SIG-M5 (cell line): Measurements from ENCODE around the gene ALDH3B2.
"Not testable (repeated sequence)": the region's sequence is repeated elsewhere in the genome, so short reads cannot be mapped to it uniquely, and the experiment has no call there.

Source experiments
- DNase-seq: peaks from one replicate; lab custom pipeline; 2025; lab: John Stamatoyannopoulos, UW

Gene ALDH3B2, protein sequence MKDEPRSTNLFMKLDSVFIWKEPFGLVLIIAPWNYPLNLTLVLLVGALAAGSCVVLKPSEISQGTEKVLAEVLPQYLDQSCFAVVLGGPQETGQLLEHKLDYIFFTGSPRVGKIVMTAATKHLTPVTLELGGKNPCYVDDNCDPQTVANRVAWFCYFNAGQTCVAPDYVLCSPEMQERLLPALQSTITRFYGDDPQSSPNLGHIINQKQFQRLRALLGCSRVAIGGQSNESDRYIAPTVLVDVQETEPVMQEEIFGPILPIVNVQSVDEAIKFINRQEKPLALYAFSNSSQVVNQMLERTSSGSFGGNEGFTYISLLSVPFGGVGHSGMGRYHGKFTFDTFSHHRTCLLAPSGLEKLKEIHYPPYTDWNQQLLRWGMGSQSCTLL

DNA sequence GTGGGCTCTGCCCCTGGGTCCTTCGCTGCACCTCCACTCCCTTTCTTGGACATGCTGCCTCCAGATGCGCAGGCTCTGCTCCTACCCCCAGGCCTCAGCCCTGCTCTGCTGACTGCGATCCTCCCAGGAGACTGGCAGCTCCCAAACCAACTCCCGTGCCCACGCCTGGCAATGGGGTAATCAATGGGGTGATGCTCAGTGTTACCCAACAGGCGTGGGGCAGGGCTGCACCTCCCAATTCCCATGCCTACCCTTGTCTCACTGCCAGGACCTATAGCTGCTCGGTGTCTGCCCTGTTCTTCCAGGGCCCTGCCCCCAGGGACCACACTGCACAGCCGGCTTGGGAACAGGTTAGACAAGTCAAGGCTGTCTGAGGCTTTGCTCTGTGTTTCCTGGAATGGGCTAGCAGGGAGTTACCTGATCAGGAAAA is at the start of gene ALDH3B2:
ALDH3B2 (minus strand) TSS at position 182 of the 430 bp plus-strand sequence. CDS start 7,688 bp downstream, outside the sequence.
- no peak for DNase-seq

DNA sequence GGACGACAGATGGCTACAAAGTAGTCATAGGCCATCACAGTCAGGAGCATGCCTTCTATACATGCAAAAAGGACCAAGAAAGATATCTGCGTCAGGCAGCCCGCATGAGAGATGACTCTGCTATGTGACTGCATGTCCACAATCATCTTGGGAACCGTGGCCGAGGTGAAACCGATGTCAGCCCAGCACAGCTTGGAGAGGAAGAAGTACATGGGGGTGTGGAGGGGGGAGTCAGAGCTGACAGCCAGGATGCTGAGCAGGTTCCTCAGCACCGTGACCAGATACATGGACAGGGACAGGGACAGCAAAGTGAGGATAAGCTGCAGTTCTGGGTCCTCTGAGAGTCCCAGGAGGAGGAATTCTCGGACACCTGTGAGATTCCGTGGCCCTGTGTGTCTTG is 48.6 kb upstream of the ALDH3B2 start:
- DNase-seq: not testable (repeated sequence)

DNA sequence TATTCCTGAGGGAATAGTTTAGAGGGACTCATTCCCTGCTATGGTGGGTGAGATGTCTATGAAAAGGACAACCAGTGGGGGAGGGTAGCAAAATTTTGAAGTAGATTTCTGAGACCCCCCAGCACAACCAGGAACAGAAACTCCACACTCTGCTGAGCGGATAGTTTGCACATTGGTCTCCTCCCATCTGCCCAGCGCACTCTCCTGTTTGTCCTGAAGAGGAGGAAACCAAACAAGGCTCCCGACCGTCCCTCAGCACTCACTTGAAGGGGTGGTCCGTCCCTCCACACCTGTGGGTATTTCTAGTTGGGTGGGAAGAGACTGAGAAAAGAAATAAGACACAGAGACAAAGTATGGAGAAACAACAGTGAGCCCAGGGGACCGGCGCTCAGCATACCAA is 41.8 kb upstream of the ALDH3B2 start:
- not testable (repeated sequence) for DNase-seq

DNA sequence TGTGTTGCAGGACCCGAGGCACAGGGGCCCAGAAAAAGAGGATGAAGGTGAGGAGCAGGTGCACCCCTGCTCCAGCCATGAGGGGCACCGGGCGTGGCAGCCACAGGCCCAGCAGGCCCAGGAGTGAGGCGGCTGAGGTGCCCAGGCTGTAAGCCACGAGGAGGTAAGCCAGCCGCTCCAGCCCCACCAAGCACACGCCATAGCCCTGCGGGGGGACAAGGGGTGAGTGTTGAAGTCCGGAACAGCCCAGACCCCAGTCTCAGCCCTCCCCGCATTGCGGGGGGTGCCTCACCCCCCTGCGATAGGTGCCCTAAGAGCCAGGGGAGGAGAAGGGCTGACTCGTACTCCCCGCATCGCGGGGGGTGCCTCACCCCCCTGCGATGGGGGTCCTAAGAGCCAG is 41.4 kb upstream of the ALDH3B2 start:
- not testable (repeated sequence) for DNase-seq

DNA sequence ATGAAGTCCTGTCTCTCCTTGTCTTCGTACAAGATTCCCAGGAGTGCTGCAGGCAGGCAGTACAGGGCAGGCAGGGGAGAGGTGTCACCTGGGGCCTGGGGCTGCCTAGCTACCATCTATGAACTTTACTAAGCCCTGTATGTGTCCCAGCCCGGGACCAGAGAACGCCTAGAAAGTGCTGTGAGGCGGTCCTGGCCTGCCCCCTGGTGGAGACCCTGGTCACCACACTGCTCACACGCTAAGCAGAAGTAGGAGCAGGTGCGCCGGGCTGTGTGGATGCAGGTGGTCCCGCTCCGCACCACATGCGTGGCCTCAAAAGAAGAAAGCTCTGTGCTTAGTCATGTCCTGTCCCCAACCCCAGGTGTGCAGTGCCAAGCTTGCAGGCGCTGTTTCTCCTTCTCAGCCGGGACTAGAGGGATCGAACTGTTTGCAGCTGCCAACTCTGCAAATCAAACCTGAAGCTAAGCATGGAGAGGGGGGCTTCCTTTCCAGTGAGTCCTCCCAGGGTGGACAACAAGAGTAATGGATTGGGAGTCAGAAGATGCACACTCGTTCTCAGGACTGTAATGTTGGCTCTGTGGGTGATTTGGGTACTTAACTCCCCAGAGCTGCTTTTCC is 39.6 kb upstream of the ALDH3B2 start:
- not testable (repeated sequence) for DNase-seq

DNA sequence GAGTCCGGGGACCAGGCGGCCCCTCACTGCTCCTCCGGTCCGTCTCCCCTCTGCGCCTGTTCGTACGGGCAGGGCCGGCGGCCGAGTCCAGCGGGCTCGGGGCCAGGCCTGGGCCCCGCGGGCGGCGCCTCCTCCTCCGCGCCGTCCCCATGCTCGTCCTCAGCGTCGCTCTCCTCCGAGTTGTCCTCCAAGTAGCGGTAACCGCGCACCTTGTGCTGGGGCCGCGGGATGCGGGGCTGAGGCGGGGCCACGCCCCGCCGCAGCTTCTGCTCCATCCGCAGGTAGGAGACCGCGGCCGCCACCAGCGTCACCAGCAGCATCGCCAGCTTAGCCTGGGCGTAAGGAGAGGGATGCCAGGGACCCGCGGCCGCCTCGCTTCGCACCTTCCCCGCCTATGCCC is 37.3 kb upstream of the ALDH3B2 start:
- DNase-seq: not testable (repeated sequence)

DNA sequence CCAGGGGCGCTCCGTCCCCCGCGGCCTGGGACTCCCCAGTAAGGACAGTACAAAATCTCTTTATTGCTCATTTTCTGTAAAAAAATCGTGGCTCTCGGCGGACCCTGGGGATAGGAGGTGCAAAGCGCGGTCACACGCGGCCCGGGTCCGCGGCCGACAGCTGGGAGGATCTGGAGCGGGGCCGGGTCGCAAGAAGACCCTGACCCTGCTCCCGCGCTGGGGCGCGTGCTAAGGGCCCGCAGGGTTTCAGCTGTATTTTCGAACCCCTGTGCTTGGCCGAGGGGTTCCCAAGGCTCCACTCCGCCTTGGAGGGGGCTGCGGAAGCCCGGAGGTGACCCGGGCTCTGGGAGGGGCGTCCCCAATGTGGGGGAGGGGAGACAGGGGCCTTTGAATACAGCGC is 36.8 kb upstream of the ALDH3B2 start:
- DNase-seq: not testable (repeated sequence)

DNA sequence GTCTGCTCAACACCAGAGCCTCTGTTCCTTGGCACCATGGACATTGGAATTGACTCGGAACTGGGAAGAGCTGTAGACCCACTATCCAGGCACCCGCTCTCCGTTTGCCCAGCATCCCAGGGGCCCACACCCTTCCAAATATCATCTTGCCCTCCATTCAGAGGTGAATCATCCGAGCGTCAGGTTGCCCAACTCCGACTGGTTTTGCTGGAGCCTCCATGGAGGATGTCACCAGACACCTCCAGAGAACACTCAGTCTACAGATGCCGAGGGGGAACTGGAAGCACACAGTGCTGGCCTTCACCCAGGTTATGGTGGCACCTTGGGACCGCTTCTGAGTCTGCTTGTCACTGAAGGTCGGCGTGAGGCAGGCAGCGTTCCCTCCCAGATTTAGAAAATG is 35.4 kb upstream of the ALDH3B2 start:
- DNase-seq: not testable (repeated sequence)

DNA sequence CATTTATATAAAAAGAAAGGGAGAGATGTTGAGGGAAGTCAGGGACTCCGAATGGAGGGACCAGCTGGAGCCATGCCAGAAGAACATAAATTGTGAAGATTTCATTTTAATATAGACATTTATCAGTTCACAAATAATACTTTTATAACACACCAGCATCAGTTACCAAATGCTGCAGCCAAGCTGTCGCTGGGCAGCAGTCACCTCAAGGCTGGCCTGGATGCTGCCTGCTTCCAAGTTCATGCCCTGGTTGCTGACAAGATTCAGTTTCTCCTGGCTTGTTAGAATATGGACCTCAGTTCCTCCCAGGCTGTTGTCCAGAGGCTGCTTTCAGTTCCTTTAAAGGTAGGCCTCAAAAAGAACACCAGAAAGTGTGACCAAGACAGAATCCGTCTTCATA is 30.8 kb upstream of the ALDH3B2 start:
- DNase-seq: no peak

DNA sequence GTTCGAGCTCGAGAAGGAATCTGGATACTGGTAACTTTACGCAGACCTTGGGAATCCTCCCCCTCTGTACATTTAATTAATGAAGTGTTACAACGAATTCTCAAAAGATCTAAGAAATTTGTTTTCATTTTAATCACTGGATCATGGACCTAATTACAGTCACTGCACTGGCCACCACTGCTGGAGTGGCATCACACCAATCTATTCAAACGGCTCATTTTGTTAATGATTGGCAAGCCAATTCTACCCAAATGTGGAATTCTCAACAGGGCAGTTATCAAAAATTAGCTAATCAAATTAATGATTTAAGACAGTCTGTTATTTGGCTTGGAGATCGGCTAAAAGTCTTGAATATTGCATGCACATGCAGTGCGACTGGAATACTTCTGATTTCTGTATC is 30.1 kb upstream of the ALDH3B2 start:
- DNase-seq: no peak

DNA sequence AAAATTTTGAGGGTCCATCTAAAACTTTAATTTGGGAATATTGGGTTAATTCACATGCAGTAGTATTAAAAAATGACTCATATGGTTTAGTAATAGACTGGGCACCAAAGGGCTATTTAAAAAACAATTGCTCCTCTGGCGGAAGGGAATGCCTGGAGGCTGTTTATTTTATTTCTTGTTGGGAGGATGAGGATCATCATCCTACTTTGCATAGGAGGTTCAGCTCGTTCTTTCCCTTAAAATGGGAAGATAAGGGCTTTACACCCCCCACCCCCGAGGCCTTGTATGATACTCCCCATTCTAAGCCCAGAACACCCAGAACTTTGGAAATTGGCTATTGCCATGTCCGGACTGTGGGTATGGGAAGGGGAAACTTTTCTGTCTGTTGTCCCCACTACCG is 29.3 kb upstream of the ALDH3B2 start:
- DNase-seq: not testable (repeated sequence)

DNA sequence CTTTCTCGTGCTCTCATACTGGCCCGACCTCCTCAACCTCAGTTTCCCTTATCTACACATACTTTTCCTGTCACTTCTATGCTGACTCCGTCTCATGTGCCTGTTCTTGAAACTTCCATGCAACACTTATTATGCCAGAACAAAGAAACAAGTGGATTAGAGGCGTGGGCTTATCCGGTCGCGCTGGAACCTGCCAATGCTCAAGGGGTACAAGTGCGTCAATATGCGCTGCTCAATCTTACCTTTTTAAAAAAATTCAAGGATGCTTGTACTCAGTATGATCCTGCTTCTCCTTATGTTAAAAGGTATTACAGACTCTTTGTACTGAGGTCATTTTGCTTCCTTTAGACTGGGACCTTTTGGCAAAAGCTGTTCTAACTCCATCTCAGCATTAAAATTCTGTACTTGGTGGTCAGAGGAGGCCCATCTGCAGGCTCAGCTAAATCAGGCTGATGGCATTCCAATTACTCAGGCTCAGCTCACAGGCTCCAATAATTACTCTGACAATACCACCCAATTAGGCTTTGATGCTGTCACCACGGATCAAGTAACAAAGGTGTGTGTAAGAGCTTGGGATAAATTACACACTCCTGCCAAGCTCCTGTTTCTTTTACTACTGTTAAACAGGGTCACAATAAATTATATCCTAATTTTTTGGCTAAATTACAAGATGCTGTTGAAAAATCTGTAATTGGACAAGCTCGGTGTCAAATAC is 26.3 kb upstream of the ALDH3B2 start:
- DNase-seq: no peak

DNA sequence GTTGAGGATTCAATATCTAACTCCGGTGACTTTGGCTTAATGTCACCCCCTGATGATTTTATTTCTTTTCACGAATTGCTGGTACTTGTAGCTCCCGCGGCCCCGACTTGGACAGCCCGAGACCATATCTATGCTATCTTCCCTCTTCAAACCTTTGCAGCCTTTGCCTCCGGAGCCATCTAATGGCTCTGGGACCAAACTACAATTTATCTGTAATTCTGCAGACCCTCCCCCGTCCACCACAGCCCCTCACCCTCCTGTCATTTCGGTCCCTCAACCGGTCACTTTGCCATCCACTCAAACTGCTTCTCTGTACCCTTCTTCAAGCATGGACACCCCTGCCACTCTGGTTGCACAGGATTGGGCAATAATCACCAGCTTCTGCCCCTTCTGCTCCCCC is 25.7 kb upstream of the ALDH3B2 start:
- no peak for DNase-seq

DNA sequence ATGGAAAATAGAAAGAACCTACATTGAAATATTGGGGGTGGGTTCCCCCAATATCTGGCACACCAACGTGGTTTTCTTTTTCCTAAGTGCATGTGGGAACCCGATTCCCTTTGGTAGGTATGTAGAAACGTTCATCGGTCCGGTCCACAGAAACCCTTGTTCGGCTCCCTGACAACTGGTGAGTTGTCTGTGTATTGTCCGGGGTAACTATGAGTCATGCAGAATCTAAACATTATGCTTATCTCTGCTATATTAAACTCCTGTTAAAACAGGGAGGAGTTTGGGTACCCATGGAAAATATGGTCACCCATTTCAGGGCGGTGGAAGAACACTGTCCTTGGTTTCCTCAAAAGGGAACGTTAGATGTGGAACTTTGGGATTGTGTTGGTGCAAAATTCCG is 25.1 kb upstream of the ALDH3B2 start:
- DNase-seq: no peak

DNA sequence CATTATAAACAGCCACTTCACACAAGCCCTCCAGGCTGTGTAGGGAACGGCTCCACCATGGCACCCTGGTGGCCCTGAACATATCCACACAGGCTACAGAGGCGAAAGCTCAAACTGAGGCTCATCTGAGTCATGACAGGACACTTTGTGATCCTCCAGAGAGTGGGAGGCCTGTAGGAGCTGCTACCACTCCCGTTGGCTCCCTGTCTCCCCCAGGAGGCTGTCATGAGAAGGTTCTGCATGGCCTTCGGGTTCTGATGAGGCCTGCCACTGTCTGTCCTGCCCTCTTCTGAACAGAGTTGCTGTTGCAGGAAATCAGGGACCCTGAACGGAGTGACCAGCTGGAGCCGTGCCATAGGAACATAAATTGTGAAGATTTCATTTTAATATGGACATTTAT is 23.8 kb upstream of the ALDH3B2 start:
- no peak for DNase-seq

DNA sequence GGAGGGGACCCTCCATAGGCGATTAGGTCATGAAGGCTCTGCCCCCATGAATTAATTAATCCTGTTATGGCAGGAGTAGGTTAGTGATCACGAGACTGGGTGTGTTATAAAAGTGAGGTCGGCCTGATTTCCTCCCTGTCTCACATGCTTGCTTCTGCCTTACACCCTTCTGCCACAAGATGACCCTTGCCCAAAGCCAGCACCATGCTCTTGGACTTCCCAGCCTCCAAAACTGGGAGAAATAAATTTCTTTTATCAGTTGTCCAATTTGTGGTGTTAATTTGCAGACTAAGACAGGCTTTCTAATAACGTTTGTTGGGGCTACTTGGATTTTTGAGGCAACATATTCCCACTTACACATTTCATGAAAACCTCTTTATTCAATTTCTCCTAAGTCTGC is 23.4 kb upstream of the ALDH3B2 start:
- no peak for DNase-seq

DNA sequence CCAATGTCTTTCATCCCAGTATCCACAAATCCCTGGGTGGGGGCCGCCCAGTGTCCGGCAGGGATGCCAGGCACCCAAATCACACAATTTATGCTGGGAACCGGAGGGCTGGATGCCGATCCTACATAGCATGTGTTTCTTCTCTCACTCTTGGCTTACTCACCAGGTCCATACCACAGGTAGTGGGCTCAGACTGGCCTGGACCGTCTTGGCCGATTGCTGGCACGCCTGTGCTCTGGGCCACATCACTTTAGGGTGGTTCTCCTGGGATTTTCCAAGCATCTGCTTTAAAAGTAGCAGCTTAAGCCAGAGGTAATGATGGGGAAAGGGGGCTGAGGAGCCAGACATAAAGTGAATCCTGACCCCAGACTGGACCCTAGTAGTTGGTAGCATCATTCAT is 22.6 kb upstream of the ALDH3B2 start:
- no peak for DNase-seq

DNA sequence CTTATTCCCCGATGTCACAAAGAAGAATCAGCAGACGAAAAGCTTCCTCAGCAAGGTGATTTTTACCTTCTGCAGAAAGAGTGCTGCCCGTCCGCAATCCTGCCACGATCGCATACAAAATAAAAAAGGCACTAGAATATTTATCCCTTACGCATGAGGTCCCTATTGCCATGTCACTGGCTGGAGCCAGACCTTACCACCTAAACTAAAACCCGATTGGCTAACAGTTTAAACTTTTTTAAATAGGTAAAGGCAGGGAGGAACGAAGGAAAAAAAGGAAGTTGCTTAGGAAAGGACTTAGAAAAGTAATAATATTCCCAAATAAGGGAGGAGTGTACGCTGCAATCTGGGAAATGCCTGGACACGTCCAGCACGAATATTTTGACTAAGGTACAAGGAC is 21.2 kb upstream of the ALDH3B2 start:
- no peak for DNase-seq

DNA sequence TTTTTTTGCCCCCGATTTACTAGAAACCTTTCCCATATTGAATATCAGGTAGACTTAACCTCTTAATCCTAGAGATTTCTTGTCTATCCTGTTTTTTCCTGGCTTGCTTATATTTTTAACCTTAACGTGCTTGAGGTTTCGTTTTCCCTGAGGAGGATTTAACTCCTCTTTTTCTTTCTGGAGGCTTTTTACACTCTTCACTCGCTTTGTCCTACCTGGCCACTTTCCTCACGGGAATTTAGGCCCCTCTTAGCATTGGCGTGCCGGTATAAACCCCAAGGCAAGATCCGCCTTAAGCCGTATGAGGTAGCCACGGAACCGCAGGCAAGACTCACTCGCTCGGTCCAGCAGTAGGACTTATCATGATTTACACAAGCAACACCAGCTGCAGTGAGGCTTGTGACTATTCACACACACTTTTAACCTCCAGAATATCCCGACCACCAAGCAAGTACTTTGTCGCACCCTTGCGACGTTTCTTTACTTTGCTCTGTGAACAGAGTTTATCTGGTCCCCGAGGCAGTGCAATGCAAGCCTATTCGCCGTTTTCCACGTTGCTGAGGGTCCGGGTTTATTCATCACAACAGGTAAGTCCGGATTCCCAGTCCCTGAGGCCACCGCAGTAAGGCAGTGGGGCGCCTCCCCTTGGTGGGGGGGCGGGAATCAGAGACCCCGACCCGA is 20.6 kb upstream of the ALDH3B2 start:
- no peak for DNase-seq

DNA sequence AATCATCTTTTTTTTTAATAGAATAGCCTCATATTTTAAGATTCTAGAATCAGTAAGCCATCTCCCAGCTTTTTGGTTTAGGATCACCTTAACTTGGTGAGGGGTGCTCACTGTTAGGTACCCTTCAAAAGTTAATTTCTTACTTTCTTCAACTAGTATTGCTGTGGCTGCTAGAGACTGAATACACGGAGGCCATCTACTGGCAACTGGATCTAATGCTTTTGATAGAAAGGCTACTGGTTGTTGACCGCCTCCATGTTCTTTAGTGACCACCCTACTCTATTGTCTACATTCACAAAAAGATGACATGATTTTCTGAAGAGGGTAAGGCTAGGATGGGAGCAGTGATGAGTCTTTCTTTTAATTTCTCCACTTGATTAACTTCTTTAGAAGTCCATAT is 16.7 kb upstream of the ALDH3B2 start:
- DNase-seq: no peak

DNA sequence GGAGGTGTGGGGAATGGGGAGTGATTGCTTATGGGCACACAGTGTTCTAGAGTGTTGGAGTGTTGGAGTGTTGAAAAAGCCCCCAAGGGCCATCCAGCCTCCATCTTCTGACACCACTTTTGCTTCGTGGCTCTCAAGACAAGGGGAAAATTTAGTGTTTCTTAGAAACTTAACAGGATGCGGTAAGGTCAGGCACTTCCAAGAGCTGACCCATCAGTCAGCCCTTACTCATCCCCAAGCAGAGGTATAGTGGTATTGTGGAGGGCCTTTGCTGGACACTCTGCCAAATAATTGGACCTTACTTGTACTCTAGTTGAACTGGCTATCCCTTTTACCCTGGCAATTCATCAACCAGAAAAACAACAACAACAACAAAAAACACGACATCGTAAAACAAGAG is 14.8 kb upstream of the ALDH3B2 start:
- DNase-seq: no peak

DNA sequence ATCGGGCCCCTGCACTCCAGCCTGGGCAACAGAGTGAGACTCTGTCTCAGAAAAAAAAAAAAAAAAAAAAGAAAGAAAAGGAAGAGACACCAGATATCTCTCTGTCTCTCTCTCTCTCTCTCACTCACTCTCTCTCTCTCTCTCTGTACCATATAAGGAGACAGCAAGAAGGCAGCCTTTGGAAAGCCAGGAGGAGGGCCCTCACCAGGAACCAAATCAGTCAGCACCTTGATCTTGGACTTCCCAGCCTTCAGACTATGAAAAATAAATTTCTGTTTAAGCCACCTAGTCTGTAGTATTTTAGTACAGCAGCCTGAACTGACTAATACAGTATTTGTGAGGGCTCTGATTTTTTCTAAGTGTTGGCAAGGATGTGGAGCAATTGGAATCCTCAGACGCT is 13.6 kb upstream of the ALDH3B2 start:
- no peak for DNase-seq
